Pericardium fibroblast (primary cell): ENCODE results near the gene PCSK9. TPM values are rescaled to one million over a fixed set of nuclear protein-coding genes. Genes with fewer than 3 reads are reported as not detected.

Experiments
- total RNA-seq: library from RNA; depleted of rRNA; stranded (reverse); fragments of >200 nt; gene quantifications from 2 replicates; pipeline ENCODE4 v1.2.3, GENCODE V29; 2015

PCSK9 gene
- total RNA-seq = 8.9 and 34.5 TPM in 2 replicates

DNA sequence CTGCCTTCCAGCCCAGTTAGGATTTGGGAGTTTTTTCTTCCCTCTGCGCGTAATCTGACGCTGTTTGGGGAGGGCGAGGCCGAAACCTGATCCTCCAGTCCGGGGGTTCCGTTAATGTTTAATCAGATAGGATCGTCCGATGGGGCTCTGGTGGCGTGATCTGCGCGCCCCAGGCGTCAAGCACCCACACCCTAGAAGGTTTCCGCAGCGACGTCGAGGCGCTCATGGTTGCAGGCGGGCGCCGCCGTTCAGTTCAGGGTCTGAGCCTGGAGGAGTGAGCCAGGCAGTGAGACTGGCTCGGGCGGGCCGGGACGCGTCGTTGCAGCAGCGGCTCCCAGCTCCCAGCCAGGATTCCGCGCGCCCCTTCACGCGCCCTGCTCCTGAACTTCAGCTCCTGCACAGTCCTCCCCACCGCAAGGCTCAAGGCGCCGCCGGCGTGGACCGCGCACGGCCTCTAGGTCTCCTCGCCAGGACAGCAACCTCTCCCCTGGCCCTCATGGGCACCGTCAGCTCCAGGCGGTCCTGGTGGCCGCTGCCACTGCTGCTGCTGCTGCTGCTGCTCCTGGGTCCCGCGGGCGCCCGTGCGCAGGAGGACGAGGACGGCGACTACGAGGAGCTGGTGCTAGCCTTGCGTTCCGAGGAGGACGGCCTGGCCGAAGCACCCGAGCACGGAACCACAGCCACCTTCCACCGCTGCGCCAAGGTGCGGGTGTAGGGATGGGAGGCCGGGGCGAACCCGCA, at the start of gene PCSK9:
PCSK9 (plus strand) TSS at position 207 of the 741 bp plus-strand sequence; CDS start at position 497, 290 bp downstream.

DNA sequence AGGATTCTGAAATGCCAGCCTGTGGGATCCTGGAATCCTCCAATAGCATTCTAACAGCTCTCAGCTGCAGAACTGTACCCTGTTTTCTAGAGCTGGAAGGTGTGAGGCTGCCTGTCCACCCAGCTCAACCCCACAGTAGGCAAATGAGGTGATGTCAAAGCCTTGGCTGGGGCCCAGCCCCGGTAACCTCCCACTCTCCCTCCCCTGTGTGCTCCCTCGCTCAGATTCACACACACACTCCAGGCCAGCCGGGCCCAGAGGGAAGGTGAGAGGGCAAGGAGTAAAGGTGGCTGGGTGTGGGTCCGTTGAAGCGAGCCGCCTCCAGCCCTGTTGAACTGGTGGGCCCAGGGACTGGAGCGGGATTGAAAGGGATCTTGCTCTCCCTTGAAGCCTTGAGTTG, 40.7 kb upstream of the PCSK9 start, which contains the start of gene BSND:
BSND (plus strand) TSS at position 257 of the 400 bp plus-strand sequence. CDS start 254 bp downstream, outside the sequence.

Other genes with a start within 250 kb of the PCSK9 start
- not detected in 2 replicates for gene TTC22, start 238.2 kb upstream of the PCSK9 start, total RNA-seq
- gene DHCR24, start 152.4 kb upstream of the PCSK9 start, total RNA-seq = 176 and 189 TPM in 2 replicates
- gene TMEM61, start 58.9 kb upstream of the PCSK9 start, total RNA-seq = 1.1 TPM in 1 of 2 replicates, not detected in the other
- not detected in 2 replicates for gene BSND, start 40.6 kb upstream of the PCSK9 start, total RNA-seq
- gene USP24, start 175.8 kb downstream of the PCSK9 start, total RNA-seq = 11.2 and 12.3 TPM in 2 replicates